Astrocyte (in vitro differentiated cells and primary cell): Measurements from ENCODE around the gene TGFB2. TPM values are rescaled to one million over a fixed set of nuclear protein-coding genes. Genes with fewer than 3 reads are reported as not detected.

Source experiments
- DNase-seq: peaks from one replicate; pipeline ENCODE4 v3.0.0-alpha.2; 2010; ENCODE audit warnings: low read depth
- FAIRE-seq: peaks from 2 replicates; lab custom pipeline; 2011; peaks lifted over from hg19 to GRCh38; lab: Jason Lieb, UNC
- H2AFZ ChIP-seq: 2 replicates; pipeline ENCODE4 v1.6.0; 2012; ENCODE audit warnings: low read depth, low read length, inconsistent platforms
- H3K27ac ChIP-seq: 2 replicates; pipeline ENCODE4 v1.5.1; 2011; ENCODE audit warnings: low read depth, low read length, inconsistent platforms
- H3K27me3 ChIP-seq: 2 replicates; pipeline ENCODE4 v1.6.0; 2011; ENCODE audit warnings: low read length, inconsistent platforms; ENCODE audit not compliant: insufficient read depth
- H3K36me3 ChIP-seq: 2 replicates; pipeline ENCODE4 v1.5.1; 2011; ENCODE audit warnings: low read length, inconsistent platforms; ENCODE audit not compliant: insufficient read depth
- H3K4me1 ChIP-seq: 2 replicates; pipeline ENCODE4 v1.5.1; 2011; ENCODE audit warnings: low read length, inconsistent platforms; ENCODE audit not compliant: insufficient read depth
- H3K4me2 ChIP-seq: 2 replicates; pipeline ENCODE4 v1.6.0; 2012; ENCODE audit warnings: low read length, inconsistent platforms
- H3K4me3 ChIP-seq: 2 replicates; pipeline ENCODE4 v1.5.1; 2011; ENCODE audit warnings: low read depth, mild to moderate bottlenecking, low read length, inconsistent platforms; ENCODE audit not compliant: insufficient read depth
- H3K79me2 ChIP-seq: 2 replicates; pipeline ENCODE4 v1.6.0; 2012; ENCODE audit warnings: mild to moderate bottlenecking, low read length, inconsistent platforms; ENCODE audit not compliant: insufficient read depth
- H3K9ac ChIP-seq: 2 replicates; pipeline ENCODE4 v1.6.0; 2012; ENCODE audit warnings: mild to moderate bottlenecking, low read length, inconsistent platforms
- H3K9me3 ChIP-seq: 2 replicates; pipeline ENCODE4 v1.5.1; 2012; ENCODE audit warnings: low read depth, mild to moderate bottlenecking, low read length, inconsistent platforms; ENCODE audit not compliant: insufficient read depth
- H4K20me1 ChIP-seq: 2 replicates; pipeline ENCODE4 v1.6.0; 2012; ENCODE audit warnings: low read length, inconsistent platforms; ENCODE audit not compliant: insufficient read depth
- H3K27ac Mint-ChIP-seq: one replicate; pipeline ENCODE4 v1.8.0; 2021; ENCODE audit warnings: mild to moderate bottlenecking, mixed read lengths; ENCODE audit not compliant: unreplicated experiment
- H3K27me3 Mint-ChIP-seq: one replicate; pipeline ENCODE4 v1.8.0; 2021; ENCODE audit warnings: low read depth, mixed read lengths; ENCODE audit not compliant: unreplicated experiment
- H3K36me3 Mint-ChIP-seq: one replicate; pipeline ENCODE4 v1.8.0; 2021; ENCODE audit warnings: low read depth, mixed read lengths; ENCODE audit not compliant: unreplicated experiment
- H3K4me1 Mint-ChIP-seq: one replicate; pipeline ENCODE4 v1.8.0; 2021; ENCODE audit warnings: low read depth, mixed read lengths; ENCODE audit not compliant: unreplicated experiment
- H3K4me3 Mint-ChIP-seq: one replicate; pipeline ENCODE4 v1.8.0; 2021; ENCODE audit warnings: mild to moderate bottlenecking, moderate library complexity, mixed read lengths; ENCODE audit not compliant: unreplicated experiment
- H3K9me3 Mint-ChIP-seq: one replicate; pipeline ENCODE4 v1.8.0; 2021; ENCODE audit warnings: mild to moderate bottlenecking, mixed read lengths; ENCODE audit not compliant: unreplicated experiment
- CTCF ChIP-seq: IDR thresholded peaks from 2 replicates; pipeline ENCODE4 v1.5.1; 2011; ENCODE audit warnings: low read depth, mild to moderate bottlenecking, inconsistent platforms, low read length, moderate library complexity; ENCODE audit not compliant: insufficient read depth
- EZH2 ChIP-seq: IDR thresholded peaks from 2 replicates; pipeline ENCODE4 v1.6.1; 2012; ENCODE audit warnings: mild to moderate bottlenecking, low read length, inconsistent platforms; ENCODE audit not compliant: insufficient read depth
- total RNA-seq: library from RNA; stranded (reverse); gene quantifications from 2 replicates; pipeline ENCODE4 v1.2.1, GENCODE V29; 2021

TGFB2 gene
- total RNA-seq, 1 donor from 2014 or later = 330 TPM

GRCh38 chr1:218463194-218464156 is 118.3 kb downstream of the TGFB2 start:
- H3K4me3 Mint-ChIP-seq = no peak overlapping the region
- no peaks in the 10 kb centered on the region for H3K27me3 ChIP-seq
- no peaks in the 10 kb centered on the region for H3K79me2 ChIP-seq
- peak overlapping the region; percentile 37 for H2AFZ ChIP-seq
- H3K36me3 ChIP-seq = no peaks in the 10 kb centered on the region
- no peaks in the 10 kb centered on the region for H4K20me1 ChIP-seq
- no peaks in the 10 kb centered on the region for H3K27me3 Mint-ChIP-seq
- no peak for TF ChIP-seq EZH2
- no peak for TF ChIP-seq CTCF
- H3K4me3 ChIP-seq = peak overlapping the region; percentile 37
- peak overlapping the region; percentile 77 for H3K27ac Mint-ChIP-seq
- no peaks in the 10 kb centered on the region for H3K9me3 ChIP-seq
- H3K9ac ChIP-seq = peak overlapping the region; percentile 73
- H3K4me1 ChIP-seq = peaks cover 54% of the 10 kb centered on the region
- H3K27ac ChIP-seq = peak overlapping the region; percentile 95
- FAIRE-seq = no peak
- H3K9me3 Mint-ChIP-seq = no peaks in the 10 kb centered on the region
- peaks cover 36% of the 10 kb centered on the region for H3K4me1 Mint-ChIP-seq
- peak; percentile 80 for DNase-seq
- H3K4me2 ChIP-seq = peak overlapping the region; percentile 77
- H3K36me3 Mint-ChIP-seq = no peaks in the 10 kb centered on the region

GRCh38 chr1:218464871-218465270 is 119.7 kb downstream of the TGFB2 start:
- no peak overlapping the region for H3K4me3 ChIP-seq
- no peak for TF ChIP-seq EZH2
- TF ChIP-seq CTCF = no peak
- Mint-ChIP-seq H3K36me3 (no peaks in the 10 kb centered on the region), H3K9me3 (no peaks in the 10 kb centered on the region), H3K4me3 (no peak overlapping the region), H3K4me1 (peaks cover 26% of the 10 kb centered on the region), H3K27ac (no peak overlapping the region), H3K27me3 (no peaks in the 10 kb centered on the region)
- no peaks in the 10 kb centered on the region for H4K20me1 ChIP-seq
- FAIRE-seq = no peak
- H3K36me3 ChIP-seq = no peaks in the 10 kb centered on the region
- no peaks in the 10 kb centered on the region for H3K27me3 ChIP-seq
- peaks cover 44% of the 10 kb centered on the region for H3K4me1 ChIP-seq
- no peak overlapping the region for H2AFZ ChIP-seq
- H3K9ac ChIP-seq = no peak overlapping the region
- H3K27ac ChIP-seq = peak overlapping the region; percentile 8
- no peaks in the 10 kb centered on the region for H3K79me2 ChIP-seq
- no peak overlapping the region for H3K4me2 ChIP-seq
- DNase-seq = no peak
- no peaks in the 10 kb centered on the region for H3K9me3 ChIP-seq
